Measurements from ENCODE around the gene LMAN1L.
A peak's percentile ranks its signal among the peaks of the same experiment; 100 is the strongest.

Gene LMAN1L

GRCh38 chr15:74775894-74776293 is 36.7 kb upstream of the LMAN1L start:
- Histone ChIP-seq H3K27me3 (ENCODE audit: control insufficient read depth, insufficient read depth, low read length) (peaks cover 8% of the 10 kb centered on the region), H3K9me3 (ENCODE audit: control insufficient read depth, insufficient read depth, low read depth, low read length) (no peaks in the 10 kb centered on the region), H3K4me3 (ENCODE audit: low read depth, low read length) (no peak overlapping the region), H3K27ac (ENCODE audit: low read depth, low read length) (no peak overlapping the region), H3K9ac (ENCODE audit: low read length) (no peak overlapping the region), H3K36me3 (ENCODE audit: control insufficient read depth, insufficient read depth, low read length) (no peaks in the 10 kb centered on the region), H3K4me1 (ENCODE audit: control insufficient read depth, insufficient read depth, low read length) (peaks cover 59% of the 10 kb centered on the region)

GRCh38 chr15:74776821-74777768 is 35.5 kb upstream of the LMAN1L start:
- Histone ChIP-seq H3K27ac (ENCODE audit: low read depth, low read length) (no peak overlapping the region; the same call in 1 of the 2 replicates), H3K27me3 (ENCODE audit: control insufficient read depth, insufficient read depth, low read length) (peaks cover 15% of the 10 kb centered on the region), H3K4me3 (ENCODE audit: low read depth, low read length) (no peak overlapping the region), H3K4me1 (ENCODE audit: control insufficient read depth, insufficient read depth, low read length) (peaks cover 60% of the 10 kb centered on the region), H3K9me3 (ENCODE audit: control insufficient read depth, insufficient read depth, low read depth, low read length) (no peaks in the 10 kb centered on the region), H3K36me3 (ENCODE audit: control insufficient read depth, insufficient read depth, low read length) (no peaks in the 10 kb centered on the region), H3K9ac (ENCODE audit: low read length) (peak overlapping the region; percentile 55)

GRCh38 chr15:74777769-74778598 is 34.7 kb upstream of the LMAN1L start:
- peaks cover 60% of the 10 kb centered on the region for H3K4me1 ChIP-seq (ENCODE audit: control insufficient read depth, insufficient read depth, low read length)
- H3K36me3 ChIP-seq (ENCODE audit: control insufficient read depth, insufficient read depth, low read length) = no peaks in the 10 kb centered on the region
- H3K4me3 ChIP-seq (ENCODE audit: low read depth, low read length) = no peak overlapping the region
- peak overlapping the region; percentile 55 for H3K9ac ChIP-seq (ENCODE audit: low read length)
- H3K27me3 ChIP-seq (ENCODE audit: control insufficient read depth, insufficient read depth, low read length) = peaks cover 15% of the 10 kb centered on the region
- H3K27ac ChIP-seq (ENCODE audit: low read depth, low read length) = no peak overlapping the region
- H3K9me3 ChIP-seq (ENCODE audit: control insufficient read depth, insufficient read depth, low read depth, low read length) = no peaks in the 10 kb centered on the region

GRCh38 chr15:74778599-74778970 is 34.0 kb upstream of the LMAN1L start:
- no peak overlapping the region for H3K9ac ChIP-seq (ENCODE audit: low read length)

GRCh38 chr15:74779162-74779648 is 33.4 kb upstream of the LMAN1L start:
- H3K27me3 ChIP-seq (ENCODE audit: control insufficient read depth, insufficient read depth, low read length) = peaks cover 15% of the 10 kb centered on the region
- no peaks in the 10 kb centered on the region for H3K9me3 ChIP-seq (ENCODE audit: control insufficient read depth, insufficient read depth, low read depth, low read length)
- H3K36me3 ChIP-seq (ENCODE audit: control insufficient read depth, insufficient read depth, low read length) = no peaks in the 10 kb centered on the region
- peaks cover 58% of the 10 kb centered on the region for H3K4me1 ChIP-seq (ENCODE audit: control insufficient read depth, insufficient read depth, low read length)
- H3K9ac ChIP-seq (ENCODE audit: low read length) = no peak overlapping the region
- H3K4me3 ChIP-seq (ENCODE audit: low read depth, low read length) = no peak overlapping the region
- no peak overlapping the region for H3K27ac ChIP-seq (ENCODE audit: low read depth, low read length)

More at GRCh38 chr15:74778599-74778970, 34.0 kb upstream of the LMAN1L start:
- no peak overlapping the region for H3K4me3 ChIP-seq (ENCODE audit: low read depth, low read length)
- peaks cover 60% of the 10 kb centered on the region for H3K4me1 ChIP-seq (ENCODE audit: control insufficient read depth, insufficient read depth, low read length)
- H3K27me3 ChIP-seq (ENCODE audit: control insufficient read depth, insufficient read depth, low read length) = peaks cover 15% of the 10 kb centered on the region
- H3K36me3 ChIP-seq (ENCODE audit: control insufficient read depth, insufficient read depth, low read length) = no peaks in the 10 kb centered on the region
- H3K27ac ChIP-seq (ENCODE audit: low read depth, low read length) = no peak overlapping the region
- no peaks in the 10 kb centered on the region for H3K9me3 ChIP-seq (ENCODE audit: control insufficient read depth, insufficient read depth, low read depth, low read length)

- no peak overlapping the region for H3K27ac ChIP-seq (ENCODE audit: low read depth, low read length)
- H3K27me3 ChIP-seq (ENCODE audit: control insufficient read depth, insufficient read depth, low read length) = peaks cover 15% of the 10 kb centered on the region
- H3K9ac ChIP-seq (ENCODE audit: low read length) = no peak overlapping the region
- H3K4me1 ChIP-seq (ENCODE audit: control insufficient read depth, insufficient read depth, low read length) = peaks cover 58% of the 10 kb centered on the region
- no peaks in the 10 kb centered on the region for H3K36me3 ChIP-seq (ENCODE audit: control insufficient read depth, insufficient read depth, low read length)
- H3K9me3 ChIP-seq (ENCODE audit: control insufficient read depth, insufficient read depth, low read depth, low read length) = no peaks in the 10 kb centered on the region
- peak overlapping the region; percentile 70 for H3K4me3 ChIP-seq (ENCODE audit: low read depth, low read length)
Measured at GRCh38 chr15:74780523-74781430, 31.9 kb upstream of the LMAN1L start.

- H3K36me3 ChIP-seq (ENCODE audit: control insufficient read depth, insufficient read depth, low read length) = no peaks in the 10 kb centered on the region
- peaks cover 15% of the 10 kb centered on the region for H3K27me3 ChIP-seq (ENCODE audit: control insufficient read depth, insufficient read depth, low read length)
- H3K9ac ChIP-seq (ENCODE audit: low read length) = peak within 1 kb of the TSS; percentile 70
- no peak within 1 kb of the TSS for H3K27ac ChIP-seq (ENCODE audit: low read depth, low read length)
- peaks cover 55% of the 10 kb centered on the region for H3K4me1 ChIP-seq (ENCODE audit: control insufficient read depth, insufficient read depth, low read length)
- peak within 1 kb of the TSS; percentile 70 for H3K4me3 ChIP-seq (ENCODE audit: low read depth, low read length)
- no peaks in the 10 kb centered on the region for H3K9me3 ChIP-seq (ENCODE audit: control insufficient read depth, insufficient read depth, low read depth, low read length)
Measured at GRCh38 chr15:74781431-74782258, 31.0 kb upstream of the LMAN1L start, which contains the start of gene CSK. TSS of gene CSK (plus strand) at chr15:74782080. CDS start at chr15:74798298, 16,218 bp downstream.

GRCh38 chr15:74782259-74783071 is 30.2 kb upstream of the LMAN1L start:
- H3K9me3 ChIP-seq (ENCODE audit: control insufficient read depth, insufficient read depth, low read depth, low read length) = no peaks in the 10 kb centered on the region
- no peak overlapping the region for H3K27ac ChIP-seq (ENCODE audit: low read depth, low read length)
- peak overlapping the region; percentile 63 for H3K4me3 ChIP-seq (ENCODE audit: low read depth, low read length)
- peaks cover 15% of the 10 kb centered on the region for H3K27me3 ChIP-seq (ENCODE audit: control insufficient read depth, insufficient read depth, low read length)
- H3K36me3 ChIP-seq (ENCODE audit: control insufficient read depth, insufficient read depth, low read length) = no peaks in the 10 kb centered on the region
- H3K4me1 ChIP-seq (ENCODE audit: control insufficient read depth, insufficient read depth, low read length) = peaks cover 49% of the 10 kb centered on the region
- H3K9ac ChIP-seq (ENCODE audit: low read length) = peak overlapping the region; percentile 70

- H3K4me1 ChIP-seq (ENCODE audit: control insufficient read depth, insufficient read depth, low read length) = peaks cover 48% of the 10 kb centered on the region
- H3K9me3 ChIP-seq (ENCODE audit: control insufficient read depth, insufficient read depth, low read depth, low read length) = no peaks in the 10 kb centered on the region
- peak overlapping the region; percentile 70 for H3K9ac ChIP-seq (ENCODE audit: low read length)
- H3K27me3 ChIP-seq (ENCODE audit: control insufficient read depth, insufficient read depth, low read length) = peaks cover 15% of the 10 kb centered on the region
- H3K27ac ChIP-seq (ENCODE audit: low read depth, low read length) = no peak overlapping the region
- H3K36me3 ChIP-seq (ENCODE audit: control insufficient read depth, insufficient read depth, low read length) = no peaks in the 10 kb centered on the region
- H3K4me3 ChIP-seq (ENCODE audit: low read depth, low read length) = peak overlapping the region; percentile 63
Measured at GRCh38 chr15:74783072-74783807, 29.4 kb upstream of the LMAN1L start.

Measured in HUES6 (cell line).